Measurements from ENCODE around the gene ZC3H18. TPM values are rescaled to one million over a fixed set of nuclear protein-coding genes. Genes with fewer than 3 reads are reported as not detected.
A peak's percentile ranks its signal among the peaks of the same experiment; 100 is the strongest.
"Not testable (repeated sequence)": the region's sequence is repeated elsewhere in the genome, so short reads cannot be mapped to it uniquely, and the experiment has no call there.

ZC3H18 gene
- total RNA-seq, 1 donor from 2014 or later, result 13.9 TPM

DNA sequence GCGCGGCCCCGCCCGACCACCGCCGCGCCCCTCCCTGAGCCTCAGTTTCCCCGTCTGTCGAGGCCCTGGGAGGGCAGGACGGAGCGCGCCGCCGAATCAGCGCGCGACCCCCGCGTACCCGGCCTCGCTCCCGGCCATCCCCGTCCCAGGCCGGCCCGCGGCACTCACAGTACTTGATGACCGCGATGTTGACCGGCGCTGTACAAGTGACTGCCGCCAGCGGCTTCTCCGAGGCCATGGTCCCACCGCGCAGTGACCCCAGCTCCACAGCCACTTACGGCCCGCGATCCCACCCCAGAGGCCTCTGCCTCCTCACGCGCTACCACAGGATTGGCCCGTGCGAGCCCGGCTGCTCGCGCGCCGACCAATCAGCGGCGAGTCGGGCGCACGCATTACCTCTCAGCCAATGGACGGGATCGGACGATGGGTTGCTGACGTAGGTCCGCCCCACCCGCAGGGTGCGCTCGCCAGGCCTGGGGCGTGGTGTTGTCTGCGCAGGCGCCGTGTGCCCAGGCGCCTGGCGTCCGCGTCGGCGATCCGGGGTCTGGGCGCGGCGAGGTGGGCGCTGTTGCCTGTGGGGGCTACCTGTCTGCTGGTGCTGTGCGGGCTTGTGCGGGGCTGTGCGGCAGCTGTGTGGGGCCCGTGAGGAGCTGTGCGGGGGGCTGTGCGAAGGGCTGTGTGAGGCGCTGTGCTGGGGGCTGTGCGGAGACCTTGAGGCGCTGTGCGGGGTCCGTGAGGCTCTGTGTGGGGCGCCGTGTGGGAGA is 92.8 kb downstream of the ZC3H18 start, which contains the start of gene MVD:
TSS of gene MVD (minus strand) at position 249 of the 764 bp plus-strand sequence. CDS start at position 238, 11 bp downstream.
- FAIRE-seq (peak; percentile 44), DNase-seq (ENCODE audit: low spot score in 2 of 2) (peak; percentile 100)

DNA sequence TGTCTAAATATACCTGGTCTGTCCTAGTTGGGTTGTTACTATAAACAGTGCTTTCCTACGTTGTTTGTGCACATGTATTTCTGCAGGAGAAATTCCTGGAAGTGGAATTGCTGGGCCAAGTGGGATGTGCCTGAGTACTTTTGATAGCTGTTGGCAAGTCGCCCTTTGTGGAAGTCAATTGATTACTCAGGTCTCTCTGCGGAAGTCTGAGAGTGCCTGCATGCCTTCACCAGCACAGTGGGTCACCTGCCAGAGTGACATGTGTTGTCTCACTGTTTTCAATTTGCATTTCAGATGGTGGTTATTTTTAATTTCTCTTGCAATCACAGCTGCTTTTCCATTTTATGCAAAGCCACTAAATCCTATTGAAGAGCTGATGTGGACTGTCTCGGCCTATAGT is 94.9 kb downstream of the ZC3H18 start:
- FAIRE-seq (no peak), DNase-seq (ENCODE audit: low spot score in 2 of 2) (no peak)

DNA sequence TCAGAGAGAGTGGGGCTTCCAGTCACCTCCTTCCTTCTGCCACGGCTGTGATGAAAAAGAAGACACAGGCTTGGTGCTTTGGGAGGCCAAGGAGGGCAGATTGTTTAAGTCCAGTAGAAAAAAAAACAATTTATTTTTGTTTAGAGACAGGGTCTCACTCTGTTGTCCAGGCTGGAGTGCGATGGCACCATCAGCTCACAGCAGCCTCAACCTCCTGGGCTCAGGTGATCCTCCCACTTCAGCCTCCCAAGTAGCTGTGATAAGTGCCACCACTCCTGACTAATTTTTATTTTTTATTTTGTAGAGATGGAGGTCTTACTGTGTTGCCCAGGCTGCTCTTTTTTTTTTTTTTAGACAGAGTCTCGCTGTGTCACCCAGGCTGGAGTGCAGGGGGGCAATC is 95.4 kb downstream of the ZC3H18 start:
- no peak for FAIRE-seq

DNA sequence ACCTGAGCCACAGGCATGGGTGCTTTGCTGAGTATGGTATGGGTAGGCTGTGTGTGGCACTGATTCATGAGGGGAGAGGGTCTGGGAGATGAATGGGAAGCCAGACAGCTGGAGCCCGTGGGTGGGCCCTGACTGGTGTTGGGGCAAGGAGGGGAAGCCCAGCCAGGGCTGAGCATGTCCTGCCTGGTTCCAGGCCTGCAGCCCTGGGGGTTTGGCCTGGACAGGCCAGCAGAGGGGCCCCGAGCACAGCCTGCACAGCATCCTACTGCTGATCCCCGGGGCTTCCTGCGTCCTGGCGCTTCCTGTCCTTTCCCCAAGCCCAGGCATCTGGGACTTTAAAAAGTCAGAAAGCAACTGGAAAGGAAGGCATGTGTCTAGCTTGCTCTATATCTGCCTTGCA is 97.3 kb downstream of the ZC3H18 start:
- DNase-seq (ENCODE audit: low spot score in 2 of 2) (no peak), FAIRE-seq (no peak)

More for the DNA sequence above, 95.4 kb downstream of the ZC3H18 start:
- no peak for DNase-seq (ENCODE audit: low spot score in 2 of 2)

DNA sequence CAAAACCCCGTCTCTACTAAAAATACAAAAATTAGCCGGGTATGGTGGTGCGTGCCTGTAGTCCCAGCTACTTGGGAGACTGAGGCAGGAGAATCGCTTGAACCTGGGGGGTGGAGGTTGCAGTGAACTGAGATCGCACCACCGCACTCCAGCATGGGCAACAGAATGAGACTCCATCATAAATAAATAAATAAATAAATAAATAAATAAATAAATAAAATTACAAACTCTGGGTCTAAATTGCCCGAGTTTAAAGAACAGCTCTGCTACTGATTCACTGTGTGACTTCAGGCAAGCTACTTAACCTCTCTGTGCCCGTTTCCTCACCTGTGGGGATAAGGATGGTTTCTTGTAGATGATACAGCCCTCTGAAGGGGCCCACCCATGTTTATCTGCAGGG is 99.3 kb downstream of the ZC3H18 start:
- not testable (repeated sequence) for DNase-seq (ENCODE audit: low spot score in 2 of 2); FAIRE-seq

DNA sequence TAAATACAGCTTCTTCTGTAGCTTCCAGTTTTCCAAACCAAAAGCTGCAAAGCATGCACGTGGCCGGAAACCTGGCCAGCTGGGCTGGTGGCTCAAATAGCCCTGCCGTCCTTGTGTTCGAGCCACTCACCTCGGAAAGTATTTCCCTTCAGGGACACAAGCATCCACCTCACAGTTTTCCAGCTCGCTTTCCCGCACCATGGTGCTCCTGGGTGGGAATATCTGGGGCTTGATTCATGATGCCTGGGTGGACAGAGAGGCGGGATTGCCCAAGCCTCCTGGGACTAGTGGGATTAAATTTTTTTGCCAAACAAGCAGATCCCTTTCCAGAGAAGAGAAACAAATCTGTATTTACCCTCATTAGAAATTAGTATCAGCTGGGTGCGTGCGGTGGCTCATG is 99.8 kb downstream of the ZC3H18 start:
- DNase-seq (ENCODE audit: low spot score in 2 of 2), result no peak
- no peak for FAIRE-seq

DNA sequence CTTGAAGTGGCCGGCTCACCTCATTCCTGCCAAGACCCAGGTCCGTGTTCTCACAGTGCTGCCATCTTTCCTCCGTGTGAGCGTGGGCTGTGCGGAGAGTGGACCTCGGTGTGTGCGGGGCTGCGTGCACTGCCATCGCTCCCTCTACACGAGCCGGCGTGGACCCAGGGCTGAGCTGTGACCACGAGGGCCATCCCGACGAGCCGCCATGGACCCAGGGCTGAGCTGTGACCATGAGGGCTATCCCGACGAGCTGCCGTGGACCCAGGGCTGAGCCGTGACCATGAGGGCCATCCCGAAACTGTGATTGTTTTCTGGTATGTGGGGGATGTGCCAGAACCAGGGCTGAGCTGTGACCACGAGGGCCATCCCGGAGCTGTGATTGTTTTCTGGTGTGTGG is 101.6 kb downstream of the ZC3H18 start:
- no peak for FAIRE-seq
- DNase-seq (ENCODE audit: low spot score in 2 of 2), result no peak

DNA sequence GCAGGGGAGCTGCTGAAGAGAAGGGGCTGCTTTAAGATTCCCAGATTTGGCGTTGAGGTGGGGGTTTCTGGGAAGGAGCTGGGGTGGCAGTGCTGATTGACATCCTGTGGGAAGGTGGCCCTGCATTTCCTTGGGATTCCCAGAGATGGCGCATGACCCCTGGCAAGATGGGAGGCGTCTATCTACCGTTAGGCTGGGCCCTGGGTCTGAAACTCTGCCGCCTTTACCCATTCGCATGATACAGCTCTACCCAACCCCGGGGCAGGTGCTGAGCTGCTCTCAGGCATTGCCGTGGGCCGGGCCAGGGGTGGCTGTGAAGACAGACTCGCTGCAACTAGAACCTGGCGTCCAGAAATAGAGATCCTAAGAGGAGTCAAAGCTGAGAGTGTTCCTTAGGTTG is 102.6 kb downstream of the ZC3H18 start:
- FAIRE-seq (no peak), DNase-seq (ENCODE audit: low spot score in 2 of 2) (no peak)

DNA sequence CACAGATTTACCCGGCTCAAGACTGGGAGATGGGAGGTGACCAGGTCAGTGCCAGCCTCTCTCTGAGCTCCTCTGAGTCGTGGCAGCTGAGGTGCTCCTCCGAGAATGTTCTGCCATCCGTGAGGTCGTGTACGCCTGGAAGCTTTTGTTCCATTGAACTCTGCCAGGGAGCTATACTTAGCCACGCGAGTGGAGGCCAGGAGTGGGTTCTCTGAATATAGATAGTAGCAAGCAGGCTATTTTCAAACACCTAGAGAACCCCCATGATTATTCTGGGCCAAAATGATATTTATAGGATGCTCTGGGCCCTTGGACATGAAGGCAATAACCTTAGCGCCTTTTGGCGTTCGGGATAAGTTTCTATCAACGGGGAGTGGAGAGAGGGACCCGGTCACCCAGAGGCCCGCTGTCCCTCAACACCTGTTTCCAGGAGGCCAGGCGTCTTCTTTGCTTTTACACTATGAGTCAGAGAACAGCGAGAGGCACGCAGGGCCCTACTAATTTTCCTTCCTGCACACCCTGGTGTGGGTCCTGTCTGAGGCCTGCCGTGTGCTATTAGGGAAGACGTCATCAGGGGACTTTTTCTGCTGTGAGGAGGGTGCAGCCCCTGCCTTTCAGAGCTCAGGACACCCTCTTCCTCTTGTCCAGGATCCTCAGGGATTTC is 103.6 kb downstream of the ZC3H18 start:
- FAIRE-seq, result no peak
- no peak for DNase-seq (ENCODE audit: low spot score in 2 of 2)

DNA sequence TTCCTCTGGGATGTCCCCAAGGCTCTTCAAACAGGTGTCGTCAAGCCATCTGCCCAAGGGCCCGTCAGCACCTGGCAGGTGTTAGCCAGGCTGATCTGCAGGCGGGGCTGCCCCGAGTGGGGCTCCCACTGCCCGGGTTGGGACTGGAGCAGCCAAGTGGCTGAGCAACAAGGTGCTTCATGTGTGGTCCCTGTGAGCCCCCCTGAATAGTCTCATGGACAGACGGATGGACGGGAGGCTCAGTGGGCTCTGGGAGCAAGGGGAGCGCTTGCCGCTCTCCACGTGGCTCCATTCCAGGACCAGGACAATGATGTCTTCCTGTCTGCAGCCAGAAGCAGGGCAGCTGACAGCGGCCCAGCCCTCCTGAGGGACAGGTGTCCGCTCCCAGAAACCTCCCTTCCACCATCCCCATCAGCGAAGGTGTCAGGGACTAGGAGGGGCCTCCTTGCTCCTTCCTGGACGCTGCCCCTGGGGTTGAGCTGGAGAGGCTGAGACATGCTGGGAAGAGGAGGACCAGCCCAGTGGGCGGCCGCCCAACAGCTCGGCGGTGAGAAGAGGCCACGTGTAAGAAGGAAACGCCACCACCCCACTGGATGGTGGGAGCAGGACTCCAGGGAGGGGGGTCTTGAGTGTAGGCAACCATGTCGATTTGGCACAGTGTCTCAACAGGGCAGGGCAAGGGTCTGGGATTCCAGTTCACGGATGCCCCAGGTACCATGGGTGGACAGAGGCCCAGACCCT is 106.5 kb downstream of the ZC3H18 start:
- FAIRE-seq, result no peak

DNA sequence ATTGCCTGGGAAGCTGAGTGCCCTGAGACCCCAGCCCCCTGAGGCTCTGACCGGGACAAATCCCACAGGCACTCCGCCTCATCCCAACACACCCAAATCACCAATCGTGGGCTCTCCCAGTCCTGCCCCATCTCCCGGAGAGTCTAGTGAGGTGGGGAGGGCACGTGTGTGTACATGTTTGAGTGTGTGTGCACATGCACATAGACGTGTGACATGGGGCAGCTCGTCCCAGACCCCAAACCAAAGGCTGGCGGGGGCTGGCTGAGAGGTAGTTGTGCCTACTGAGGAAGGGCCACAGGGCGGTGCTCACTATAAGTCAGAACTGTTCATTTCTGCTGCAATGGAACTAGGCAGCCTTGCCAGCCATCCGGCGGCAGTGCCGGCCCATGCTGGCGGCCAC is 107.5 kb downstream of the ZC3H18 start:
- FAIRE-seq, result no peak

More for the DNA sequence above, 106.5 kb downstream of the ZC3H18 start:
- DNase-seq (ENCODE audit: low spot score in 2 of 2), result no peak

DNA sequence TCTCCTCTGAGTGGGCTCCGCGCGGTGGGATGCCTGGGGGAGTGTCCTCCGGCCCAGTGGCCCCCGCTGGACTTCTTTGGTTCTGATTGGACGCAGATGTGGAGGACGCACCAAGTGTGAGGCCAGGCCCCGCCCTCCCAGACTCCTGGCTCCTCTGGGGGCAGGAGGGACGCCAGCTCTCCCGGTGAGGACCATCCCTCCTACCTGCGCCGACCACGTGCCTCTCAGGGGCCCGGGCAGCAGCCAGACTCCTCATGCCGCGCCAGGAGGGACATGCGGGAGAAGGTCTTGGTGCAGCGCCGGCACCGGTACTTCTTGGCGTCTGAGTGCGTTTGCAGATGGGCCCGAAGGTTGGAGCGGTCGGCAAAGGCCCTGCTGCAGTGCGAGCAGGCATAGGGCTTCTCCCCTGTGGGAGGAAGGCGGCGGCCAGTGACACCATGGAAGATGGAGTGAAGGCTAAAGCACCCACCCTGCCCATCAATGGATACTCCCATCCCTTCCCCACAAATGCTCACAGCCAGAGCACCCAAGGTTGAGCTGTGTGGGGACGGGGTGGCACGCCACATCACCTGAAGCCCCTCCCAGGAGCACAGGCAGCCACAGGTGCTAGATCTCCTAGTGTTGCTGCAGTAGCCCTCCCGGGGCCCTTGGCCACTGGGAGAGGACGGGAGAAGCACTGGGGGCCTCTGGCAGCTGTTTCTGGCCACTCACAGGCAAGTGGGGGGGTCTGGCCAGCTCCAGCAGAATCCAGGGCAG is 108.2 kb downstream of the ZC3H18 start:
- FAIRE-seq (no peak), DNase-seq (ENCODE audit: low spot score in 2 of 2) (no peak)

More for the DNA sequence above, 107.5 kb downstream of the ZC3H18 start:
- no peak for DNase-seq (ENCODE audit: low spot score in 2 of 2)

DNA sequence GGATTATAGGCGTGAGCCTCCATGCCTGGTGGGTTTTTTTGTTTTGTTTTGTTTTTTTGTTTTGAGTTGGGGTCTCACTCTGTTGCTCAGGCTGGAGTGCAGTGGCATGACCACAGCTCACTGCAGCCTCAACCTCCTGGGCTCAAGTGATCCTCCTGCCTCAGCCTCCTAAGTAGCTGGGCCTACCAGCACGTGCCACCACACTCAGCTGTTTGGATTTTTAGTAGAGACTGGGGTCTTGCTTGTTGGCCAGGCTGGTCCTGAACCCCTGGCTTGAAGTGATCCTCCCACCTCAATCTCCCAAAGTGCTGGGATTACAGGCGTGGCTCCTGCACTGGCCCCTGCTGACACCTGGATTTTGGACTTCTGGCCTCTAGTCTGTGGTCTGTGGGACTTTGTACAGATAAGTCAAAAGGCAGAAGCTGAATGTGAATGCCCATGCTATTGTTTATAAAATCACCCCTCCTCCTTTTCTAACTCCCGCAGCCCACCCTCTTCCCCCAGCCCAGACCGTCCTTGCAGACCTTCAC is 110.4 kb downstream of the ZC3H18 start:
- no peak for FAIRE-seq
- no peak for DNase-seq (ENCODE audit: low spot score in 2 of 2)

DNA sequence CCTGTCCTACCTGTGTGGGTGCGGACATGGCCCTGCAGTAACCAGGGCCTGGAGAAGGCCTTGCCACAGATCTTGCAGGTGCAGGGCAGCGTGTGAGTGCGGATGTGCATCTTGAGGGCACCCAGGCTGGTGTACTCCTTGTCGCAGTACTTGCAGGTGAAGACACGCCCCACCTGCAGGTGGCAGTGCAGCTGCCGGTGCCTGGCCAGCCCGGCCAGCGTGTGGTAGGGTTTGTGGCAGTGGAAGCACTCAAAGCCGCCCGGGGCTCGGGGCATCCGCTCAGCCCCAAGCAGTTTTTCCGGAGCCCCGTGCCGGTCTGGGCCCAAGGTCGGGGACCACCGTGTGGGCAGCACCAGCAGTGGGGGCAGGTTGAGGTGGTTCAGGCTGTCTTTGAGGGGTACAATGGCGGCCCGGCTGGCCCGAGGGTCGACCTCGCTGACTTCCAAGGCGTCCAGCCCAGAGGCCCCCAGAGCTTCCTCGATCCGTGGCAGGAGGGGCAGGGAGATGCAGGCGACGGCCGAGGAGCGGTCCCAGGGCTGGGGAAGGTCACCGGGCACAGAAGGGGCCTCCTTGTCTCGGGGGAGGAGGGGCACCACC is 111.0 kb downstream of the ZC3H18 start:
- DNase-seq (ENCODE audit: low spot score in 2 of 2), result no peak
- no peak for FAIRE-seq

Other genes with a start within 250 kb of the ZC3H18 start
- 0.41 TPM for gene ZNF469, start 187.4 kb upstream of the ZC3H18 start, total RNA-seq
- 1.2 TPM for gene ZFPM1, start 117.1 kb upstream of the ZC3H18 start, total RNA-seq
- gene IL17C, start 68.2 kb downstream of the ZC3H18 start, total RNA-seq, result not detected
- gene CYBA, start 80.7 kb downstream of the ZC3H18 start, total RNA-seq, result 24.9 TPM
- 66.0 TPM for gene MVD, start 92.7 kb downstream of the ZC3H18 start, total RNA-seq
- not detected for gene SNAI3, start 116.1 kb downstream of the ZC3H18 start, total RNA-seq
- gene RNF166, start 136.0 kb downstream of the ZC3H18 start, total RNA-seq, result 10.2 TPM
- gene CTU2, start 136.1 kb downstream of the ZC3H18 start, total RNA-seq, result 15.1 TPM
- gene PIEZO1, start 214.8 kb downstream of the ZC3H18 start, total RNA-seq, result 4.1 TPM
- gene CDT1, start 233.4 kb downstream of the ZC3H18 start, total RNA-seq, result 1.2 TPM
- gene APRT, start 241.5 kb downstream of the ZC3H18 start, total RNA-seq, result 15.9 TPM